ENCODE measurements around the gene MYH7B. TPM values are rescaled to one million over a fixed set of nuclear protein-coding genes. Genes with fewer than 3 reads are reported as not detected.

The MYH7B gene
- total RNA-seq, 2 donors from 2014 or later, result 0.46 to 1.2 TPM

DNA sequence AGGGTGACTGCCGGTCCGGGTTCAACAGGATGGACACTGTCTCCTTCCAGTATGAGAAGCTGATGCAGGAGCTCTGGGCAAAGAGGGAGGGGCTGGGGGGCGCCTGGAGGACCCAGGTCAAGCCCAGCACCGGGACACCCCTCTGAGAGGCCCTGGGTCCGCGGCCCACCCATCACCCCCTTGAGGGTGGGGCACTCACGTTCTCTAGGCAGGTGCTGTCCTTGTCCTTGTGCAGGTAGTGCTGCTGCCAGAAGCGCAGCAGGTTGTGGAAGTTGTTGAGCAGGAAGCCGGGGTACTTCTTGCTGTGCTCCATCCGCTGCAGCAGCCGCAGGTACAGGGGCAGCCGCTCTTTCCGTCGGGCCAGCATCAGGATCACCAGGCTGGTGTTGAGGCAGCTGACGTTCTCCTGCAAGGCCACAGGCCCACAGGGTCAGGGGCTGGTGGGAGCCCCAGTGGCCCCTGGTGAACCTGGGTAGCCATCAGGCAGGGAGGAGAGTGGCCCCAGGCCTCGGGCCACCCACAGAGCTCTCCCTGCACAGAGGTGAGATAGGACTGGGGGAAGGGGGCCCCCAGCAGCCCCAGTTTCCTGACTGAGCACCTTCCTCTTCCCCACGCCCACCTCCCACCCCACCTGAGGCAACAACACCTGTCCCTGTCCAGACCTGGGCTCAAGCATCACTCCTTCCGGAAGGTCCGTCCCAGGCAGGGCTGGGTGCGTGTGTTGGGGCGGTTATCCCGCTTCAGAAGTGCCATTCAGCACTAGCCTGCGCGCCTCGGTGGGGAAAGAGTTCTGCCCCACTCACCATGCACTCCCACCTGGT, 47.8 kb downstream of the MYH7B start:
- ATAC-seq (replicated peaks in 1 of 2) (no peak), DNase-seq (no peak)
- no peak overlapping the region for H3K4me3 Mint-ChIP-seq
- no peaks in the 10 kb centered on the region for H3K27me3 Mint-ChIP-seq (ENCODE audit: low read depth)
- no peak overlapping the region for H3K27ac Mint-ChIP-seq
- H3K4me1 Mint-ChIP-seq (ENCODE audit: low read depth), result no peaks in the 10 kb centered on the region
- H3K36me3 Mint-ChIP-seq (ENCODE audit: insufficient read depth in 2 of 2), result peaks cover 0 to 8% of the 10 kb centered on the region in 2 donors
- no peaks in the 10 kb centered on the region for H3K9me3 Mint-ChIP-seq

DNA sequence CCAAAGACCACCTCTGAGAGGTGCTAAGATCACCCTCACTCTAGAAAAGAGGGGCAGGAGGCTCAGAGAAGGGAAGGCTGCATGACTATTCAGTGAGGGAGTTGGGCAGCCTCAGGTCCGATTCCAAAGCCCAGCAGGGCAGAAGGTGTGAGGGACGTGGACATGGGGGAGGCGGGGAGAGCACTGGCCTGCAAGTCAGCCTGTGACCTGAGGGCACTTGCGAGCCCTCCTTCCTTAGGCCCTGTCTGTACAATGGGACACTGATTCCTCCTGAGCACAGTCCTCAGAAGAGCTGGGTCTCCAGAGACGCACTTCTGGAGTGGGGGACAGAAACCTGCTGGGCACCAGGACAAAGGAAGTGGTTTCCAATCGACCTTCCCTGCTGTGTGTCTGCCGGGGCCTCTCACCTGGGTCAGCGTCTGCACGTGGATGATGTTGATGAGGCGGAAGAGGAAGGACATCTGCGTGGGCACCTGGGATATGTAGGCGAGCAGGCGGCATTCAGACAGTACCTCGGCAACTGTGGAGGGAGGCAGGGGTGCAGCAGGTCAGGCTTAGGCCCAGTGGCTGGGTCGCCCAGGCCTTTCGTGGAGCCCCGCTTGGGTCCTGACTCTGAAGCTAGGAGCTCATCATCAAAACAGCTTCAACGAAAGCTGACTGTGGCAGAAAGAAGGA, 48.5 kb downstream of the MYH7B start:
- no peaks in the 10 kb centered on the region for H3K27me3 Mint-ChIP-seq (ENCODE audit: low read depth)
- no peaks in the 10 kb centered on the region for H3K4me1 Mint-ChIP-seq (ENCODE audit: low read depth)
- H3K36me3 Mint-ChIP-seq (ENCODE audit: insufficient read depth in 2 of 2), result peaks cover 0 to 15% of the 10 kb centered on the region in 2 donors
- DNase-seq, result no peak
- ATAC-seq (replicated peaks in 1 of 2), result no peak
- H3K4me3 Mint-ChIP-seq, result no peak overlapping the region
- no peak overlapping the region for H3K27ac Mint-ChIP-seq
- no peaks in the 10 kb centered on the region for H3K9me3 Mint-ChIP-seq

- peaks cover 0 to 18% of the 10 kb centered on the region in 2 donors for H3K36me3 Mint-ChIP-seq (ENCODE audit: insufficient read depth in 2 of 2)
- ATAC-seq (replicated peaks in 1 of 2), result no peak
- no peak overlapping the region for H3K27ac Mint-ChIP-seq
- H3K4me3 Mint-ChIP-seq, result no peak overlapping the region
- DNase-seq, result no peak
- H3K4me1 Mint-ChIP-seq (ENCODE audit: low read depth), result no peaks in the 10 kb centered on the region
- no peaks in the 10 kb centered on the region for H3K9me3 Mint-ChIP-seq
- H3K27me3 Mint-ChIP-seq (ENCODE audit: low read depth), result no peaks in the 10 kb centered on the region
Observed at GRCh38 chr20:35004749-35005462, 49.2 kb downstream of the MYH7B start.

Other genes with a start within 250 kb of the MYH7B start
- 10 to 100 TPM; 28.9 to 34.9 TPM for gene NCOA6, start 130.2 kb upstream of the MYH7B start, total RNA-seq
- gene GGT7, start 83.0 kb upstream of the MYH7B start, total RNA-seq, result 10 to 100 TPM; 20.8 to 23.1 TPM
- 10 to 100 TPM; 61.1 to 78.2 TPM for gene ACSS2, start 79.3 kb upstream of the MYH7B start, total RNA-seq
- 10 to 100 TPM; 60.6 to 66.0 TPM for gene GSS, start 62 bp upstream of the MYH7B start, total RNA-seq
- 10 to 100 TPM; 72.8 to 78.6 TPM for gene TRPC4AP, start 136.9 kb downstream of the MYH7B start, total RNA-seq
- 10 to 100 TPM; 33.5 to 35.8 TPM for gene EDEM2, start 191.5 kb downstream of the MYH7B start, total RNA-seq
- 1 to 10 TPM; 1.1 to 1.7 TPM for gene PROCR, start 216.2 kb downstream of the MYH7B start, total RNA-seq

Measured in activated T-cell treated with anti-CD3 and anti-CD28 coated beads, Interleukin-2, amount 50 U/mL, for 72 hours (primary cell).